ENCODE measurements around the gene APOD. TPM values are rescaled to one million over a fixed set of nuclear protein-coding genes. Genes with fewer than 3 reads are reported as not detected.
"Not testable (repeated sequence)": the region's sequence is repeated elsewhere in the genome, so short reads cannot be mapped to it uniquely, and the experiment has no call there.

Gene APOD
- total and polyA plus RNA-seq, 2 of the 4 experiments (the other 2 are of a cell fraction), result 0.36 TPM; not detected in 1

DNA sequence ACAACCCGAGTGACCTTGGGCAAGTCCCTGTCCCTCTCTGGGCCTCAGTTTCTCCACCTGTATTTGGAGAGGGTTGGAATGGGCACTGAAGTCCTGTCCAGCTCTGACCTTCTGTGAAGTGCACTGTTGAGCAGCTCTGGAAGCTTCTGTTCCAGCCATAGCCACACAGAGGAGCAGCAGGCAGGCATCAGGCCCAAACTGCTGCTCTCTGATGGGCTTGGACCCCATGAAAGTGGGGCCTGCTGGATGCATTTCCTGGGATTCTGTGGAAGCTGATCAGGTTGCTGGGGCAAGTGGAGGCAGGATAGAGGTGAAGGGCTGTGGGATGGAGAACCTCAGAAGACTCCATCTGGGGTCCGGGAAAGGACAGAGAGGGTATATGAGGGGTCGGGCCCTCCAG lies 36.7 kb upstream of the APOD start:
- intact Hi-C loops (cut with micrococcal nuclease), result not testable (repeated sequence)

DNA sequence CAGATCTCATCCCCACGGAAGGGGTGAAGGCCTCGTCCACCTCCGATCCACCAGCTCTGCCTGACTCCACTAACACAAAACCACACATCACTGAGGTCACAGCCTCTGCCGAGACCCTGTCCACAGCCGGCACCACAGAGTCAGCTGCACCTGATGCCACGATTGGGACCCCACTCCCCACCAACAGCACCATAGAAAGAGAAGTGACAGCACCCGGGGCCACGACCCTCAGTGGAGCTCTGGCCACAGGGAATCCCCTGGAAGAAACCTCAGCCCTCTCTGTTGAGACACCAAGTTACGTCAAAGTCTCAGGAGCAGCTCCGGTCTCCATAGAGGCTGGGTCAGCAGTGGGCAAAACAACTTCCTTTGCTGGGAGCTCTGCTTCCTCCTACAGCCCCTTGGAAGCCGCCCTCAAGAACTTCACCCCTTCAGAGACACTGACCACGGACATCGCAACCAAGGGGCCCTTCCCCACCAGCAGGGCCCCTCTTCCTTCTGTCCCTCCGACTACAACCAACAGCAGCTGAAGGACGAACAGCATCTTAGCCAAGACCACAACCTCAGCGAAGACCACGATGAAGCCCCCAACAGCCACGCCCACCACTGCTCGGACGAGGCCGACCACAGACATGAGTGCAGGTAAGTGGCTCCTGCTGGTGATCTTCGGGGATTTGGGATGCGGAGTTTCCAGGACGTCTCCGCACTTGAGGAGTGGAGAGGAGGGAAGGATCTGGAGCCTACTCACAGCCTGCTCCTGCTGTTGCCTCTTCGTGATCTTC lies 36.0 kb upstream of the APOD start:
- H4K91ac ChIP-seq (ENCODE audit: insufficient read depth, low read depth, low read length); intact Hi-C loops (cut with micrococcal nuclease); H3K18ac ChIP-seq (ENCODE audit: low read depth, low read length); H3K4me2 ChIP-seq (ENCODE audit: low read depth, low read length); ATAC-seq (ENCODE audit: low read depth); DNase-seq; H3K79me1 ChIP-seq (ENCODE audit: low read depth in 1 of 2, low read length in 2 of 2); H3K4me1 ChIP-seq (ENCODE audit: control insufficient read depth, insufficient read depth, low read length); H2AK9ac ChIP-seq (replicated peaks; ENCODE audit: low read depth, low read length, poor library complexity); H4K8ac ChIP-seq (ENCODE audit: low read depth in 2 of 2, low read length in 2 of 2); POLR2A ChIA-PET (ENCODE audit: unreplicated experiment); H3K9me3 ChIP-seq (ENCODE audit: control insufficient read depth, insufficient read depth, low read length); H2BK15ac ChIP-seq (ENCODE audit: low read depth, low read length); dilution Hi-C loops (cut with HindIII; ENCODE audit: low sequenced_read_pairs, unreplicated experiment); H4K20me1 ChIP-seq (ENCODE audit: insufficient read depth, low read length); H4K5ac ChIP-seq (ENCODE audit: low read depth, low read length); H2BK5ac ChIP-seq (ENCODE audit: low read depth, low read length, poor library complexity, severe bottlenecking); H3K14ac ChIP-seq (replicated peaks; ENCODE audit: low read depth, low read length); CTCF ChIA-PET; H3K27me3 ChIP-seq (ENCODE audit: control insufficient read depth, insufficient read depth, low read length); H2BK20ac ChIP-seq (ENCODE audit: low read depth, low read length); H3K4me3 ChIP-seq (ENCODE audit: insufficient read depth, low read depth, low read length); H3K9ac ChIP-seq (ENCODE audit: low read depth, low read length); H3K9me1 ChIP-seq (ENCODE audit: insufficient read depth, low read length); H3K27ac ChIP-seq (ENCODE audit: insufficient read depth, low read length); H3K4ac ChIP-seq (ENCODE audit: low read depth, low read length); H2AK5ac ChIP-seq (ENCODE audit: low read depth, low read length); H3K56ac ChIP-seq (ENCODE audit: extremely low read depth, insufficient read depth, low read length); H2BK120ac ChIP-seq (ENCODE audit: low read depth, low read length); H3K23ac ChIP-seq (ENCODE audit: low read depth, low read length); H2AFZ ChIP-seq (replicated peaks; ENCODE audit: low read length, poor library complexity); H3K36me3 ChIP-seq (ENCODE audit: control insufficient read depth, insufficient read depth, low read length); BruUV-seq (replicated peaks): not testable (repeated sequence)
- 100% methylated on average over 4 of the region's 26 CpGs; no CpG with 5 or more reads in 1 of the 2 experiments for WGBS, 2 experiments (ENCODE audit: extremely low coverage in 2 of 2, insufficient read length in 1 of 2)
- in situ Hi-C loops (cut with MboI; ENCODE audit: low sequenced_read_pairs), result loop anchor here (5.0 kb wide), 2 partner anchors 108 to 128 kb away; no protein-coding TSS in a partner anchor

More for the DNA sequence above, 36.7 kb upstream of the APOD start:
- in situ Hi-C loops (cut with MboI; ENCODE audit: low sequenced_read_pairs), result loop anchor here (5.0 kb wide), 1 partner anchor 127 kb away; no protein-coding TSS in a partner anchor
- H4K8ac ChIP-seq (ENCODE audit: low read depth in 2 of 2, low read length in 2 of 2); H3K9me3 ChIP-seq (ENCODE audit: control insufficient read depth, insufficient read depth, low read length); H3K14ac ChIP-seq (replicated peaks; ENCODE audit: low read depth, low read length); H3K56ac ChIP-seq (ENCODE audit: extremely low read depth, insufficient read depth, low read length); CTCF ChIA-PET; H2BK5ac ChIP-seq (ENCODE audit: low read depth, low read length, poor library complexity, severe bottlenecking); H2BK120ac ChIP-seq (ENCODE audit: low read depth, low read length); DNase-seq; ATAC-seq (ENCODE audit: low read depth); H3K4me2 ChIP-seq (ENCODE audit: low read depth, low read length); H2BK20ac ChIP-seq (ENCODE audit: low read depth, low read length); H3K4ac ChIP-seq (ENCODE audit: low read depth, low read length); H2AK5ac ChIP-seq (ENCODE audit: low read depth, low read length); H2AK9ac ChIP-seq (replicated peaks; ENCODE audit: low read depth, low read length, poor library complexity); H3K4me1 ChIP-seq (ENCODE audit: control insufficient read depth, insufficient read depth, low read length); BruUV-seq (replicated peaks); H3K23ac ChIP-seq (ENCODE audit: low read depth, low read length); H3K79me1 ChIP-seq (ENCODE audit: low read depth in 1 of 2, low read length in 2 of 2); H3K18ac ChIP-seq (ENCODE audit: low read depth, low read length); H2BK15ac ChIP-seq (ENCODE audit: low read depth, low read length); H4K5ac ChIP-seq (ENCODE audit: low read depth, low read length); H3K36me3 ChIP-seq (ENCODE audit: control insufficient read depth, insufficient read depth, low read length); H3K27me3 ChIP-seq (ENCODE audit: control insufficient read depth, insufficient read depth, low read length); dilution Hi-C loops (cut with HindIII; ENCODE audit: low sequenced_read_pairs, unreplicated experiment); POLR2A ChIA-PET (ENCODE audit: unreplicated experiment); H4K91ac ChIP-seq (ENCODE audit: insufficient read depth, low read depth, low read length); H3K9ac ChIP-seq (ENCODE audit: low read depth, low read length); H3K4me3 ChIP-seq (ENCODE audit: insufficient read depth, low read depth, low read length); H3K27ac ChIP-seq (ENCODE audit: insufficient read depth, low read length); H3K9me1 ChIP-seq (ENCODE audit: insufficient read depth, low read length); H2AFZ ChIP-seq (replicated peaks; ENCODE audit: low read length, poor library complexity); H4K20me1 ChIP-seq (ENCODE audit: insufficient read depth, low read length): not testable (repeated sequence)
- no CpG with 5 or more reads among the region's 3 CpGs for WGBS, 2 experiments (ENCODE audit: extremely low coverage in 2 of 2, insufficient read length in 1 of 2)

All from IMR-90 (cell line).